ENCODE results near the gene ZSWIM9.

The ZSWIM9 gene

DNA sequence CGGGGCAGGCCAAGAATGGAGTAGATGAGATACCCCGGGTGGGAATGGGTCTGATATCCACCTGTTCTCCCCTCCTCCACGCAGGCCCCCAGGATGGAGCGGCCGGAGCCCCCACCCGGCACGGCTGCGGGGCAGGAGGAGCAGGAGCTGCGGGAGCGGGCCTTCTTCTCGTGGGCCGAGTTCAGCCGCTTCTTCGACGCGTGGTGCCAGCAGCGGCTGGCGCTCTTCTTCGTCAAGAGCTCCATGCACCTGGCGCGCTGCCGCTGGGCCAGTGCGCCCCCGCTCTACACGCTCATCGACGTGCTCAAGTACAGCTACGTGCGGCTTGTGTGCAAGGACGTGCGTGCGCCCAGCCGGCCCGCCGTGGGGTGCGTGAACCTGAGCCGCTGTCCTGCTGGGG, 1.2 kb downstream of the ZSWIM9 start:
- TF ChIP-seq, protein P1, sequence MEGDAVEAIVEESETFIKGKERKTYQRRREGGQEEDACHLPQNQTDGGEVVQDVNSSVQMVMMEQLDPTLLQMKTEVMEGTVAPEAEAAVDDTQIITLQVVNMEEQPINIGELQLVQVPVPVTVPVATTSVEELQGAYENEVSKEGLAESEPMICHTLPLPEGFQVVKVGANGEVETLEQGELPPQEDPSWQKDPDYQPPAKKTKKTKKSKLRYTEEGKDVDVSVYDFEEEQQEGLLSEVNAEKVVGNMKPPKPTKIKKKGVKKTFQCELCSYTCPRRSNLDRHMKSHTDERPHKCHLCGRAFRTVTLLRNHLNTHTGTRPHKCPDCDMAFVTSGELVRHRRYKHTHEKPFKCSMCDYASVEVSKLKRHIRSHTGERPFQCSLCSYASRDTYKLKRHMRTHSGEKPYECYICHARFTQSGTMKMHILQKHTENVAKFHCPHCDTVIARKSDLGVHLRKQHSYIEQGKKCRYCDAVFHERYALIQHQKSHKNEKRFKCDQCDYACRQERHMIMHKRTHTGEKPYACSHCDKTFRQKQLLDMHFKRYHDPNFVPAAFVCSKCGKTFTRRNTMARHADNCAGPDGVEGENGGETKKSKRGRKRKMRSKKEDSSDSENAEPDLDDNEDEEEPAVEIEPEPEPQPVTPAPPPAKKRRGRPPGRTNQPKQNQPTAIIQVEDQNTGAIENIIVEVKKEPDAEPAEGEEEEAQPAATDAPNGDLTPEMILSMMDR (IDR thresholded peaks at IDR 0.05; ENCODE audit: low read depth, low read length) = no peak
- H3K4me3 ChIP-seq (ENCODE audit: low read depth, low read length) = no peak overlapping the region

DNA sequence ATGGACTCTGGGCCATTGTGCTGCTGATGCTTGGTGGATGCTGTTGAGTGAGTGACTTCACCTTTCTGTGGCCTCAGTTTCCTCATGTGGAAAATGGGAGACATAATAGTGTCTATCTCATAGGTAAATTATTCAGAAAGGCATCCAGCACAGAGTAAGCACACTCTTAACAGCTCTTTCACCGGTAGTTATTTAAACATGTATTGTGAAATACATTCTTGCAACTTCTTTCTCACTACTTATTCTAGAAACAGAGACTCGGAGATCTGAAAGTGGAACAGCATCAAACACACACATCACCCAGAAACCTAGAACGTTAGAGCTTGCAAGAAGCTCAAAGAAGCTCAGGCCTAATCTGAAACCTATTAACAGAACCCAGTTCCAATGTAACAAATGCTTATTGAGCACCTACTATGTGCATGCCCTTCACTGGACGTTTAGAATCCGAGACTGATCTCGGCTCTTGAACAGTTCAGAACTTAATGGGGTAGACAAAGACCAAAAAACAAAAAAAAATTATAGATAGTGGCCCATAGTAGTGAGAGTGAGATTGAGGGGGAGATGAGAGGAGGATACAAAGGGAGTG, 4.1 kb downstream of the ZSWIM9 start:
- no peak overlapping the region for H3K4me3 ChIP-seq (ENCODE audit: low read depth, low read length)
- TF ChIP-seq, protein P1 (IDR thresholded peaks at IDR 0.05; ENCODE audit: low read depth, low read length) = no peak

DNA sequence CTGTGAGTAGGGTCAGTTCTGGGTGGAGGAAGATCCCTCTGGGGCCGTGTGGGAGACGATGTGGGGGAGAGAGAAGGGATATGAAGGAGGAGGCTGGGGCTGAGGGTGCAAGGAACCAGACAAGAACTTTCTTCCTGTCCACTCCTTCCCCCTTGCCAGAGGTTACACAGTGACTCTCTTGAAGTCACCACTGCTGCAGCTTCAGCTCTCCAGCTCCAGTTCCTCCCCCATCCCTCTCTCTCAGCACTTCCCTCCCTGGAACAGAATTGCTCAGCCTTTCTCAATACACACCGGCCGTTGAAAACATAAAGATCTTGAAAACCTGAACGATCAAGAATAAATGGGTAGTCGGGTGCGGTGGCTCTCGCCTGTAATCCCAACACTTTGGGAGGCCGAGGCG, 5.1 kb downstream of the ZSWIM9 start:
- H3K4me3 ChIP-seq (ENCODE audit: low read depth, low read length) = no peak overlapping the region
- TF ChIP-seq, protein P1 (IDR thresholded peaks at IDR 0.05; ENCODE audit: low read depth, low read length) = no peak

DNA sequence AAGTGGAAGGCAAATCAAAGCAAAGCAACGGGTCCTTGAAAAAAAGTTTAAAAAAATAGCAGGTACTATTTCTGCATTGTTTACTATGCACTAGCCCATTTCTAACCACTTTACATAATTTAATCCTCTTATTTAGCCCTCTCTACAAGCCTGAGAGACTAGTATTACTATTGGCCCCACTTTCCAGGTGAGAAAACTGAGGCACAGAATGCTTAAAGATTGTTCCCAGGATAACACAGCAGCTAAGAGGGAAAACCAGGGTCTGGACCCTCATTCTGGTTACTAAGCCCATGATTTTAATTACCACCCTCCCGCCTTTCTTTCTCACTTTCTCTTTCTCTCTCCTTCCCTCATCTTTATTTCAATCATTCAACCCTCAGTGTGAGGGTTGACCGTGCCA, 5.7 kb downstream of the ZSWIM9 start:
- H3K4me3 ChIP-seq (ENCODE audit: low read depth, low read length) = no peak overlapping the region
- TF ChIP-seq, protein P1 (IDR thresholded peaks at IDR 0.05; ENCODE audit: low read depth, low read length) = no peak

DNA sequence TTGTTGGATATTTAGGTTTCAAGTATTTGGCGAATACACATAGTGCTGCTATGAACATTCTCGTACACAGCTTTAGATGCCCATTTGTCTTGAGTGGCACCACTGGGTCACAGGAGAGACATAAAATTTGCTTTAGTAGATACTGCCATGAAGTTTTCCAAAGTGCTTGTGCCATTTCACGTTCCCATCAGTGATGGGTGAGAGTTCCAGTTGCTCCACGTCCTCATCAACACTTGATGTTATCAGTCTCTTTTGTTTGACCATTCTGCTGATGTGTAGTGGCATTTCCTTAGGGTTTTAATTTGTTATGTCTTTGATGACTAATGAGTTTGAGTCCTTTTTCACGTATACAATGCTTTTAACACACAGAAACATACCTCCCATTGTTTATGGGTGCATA, 11.0 kb downstream of the ZSWIM9 start:
- TF ChIP-seq, protein P1 (IDR thresholded peaks at IDR 0.05; ENCODE audit: low read depth, low read length) = no peak
- no peak overlapping the region for H3K4me3 ChIP-seq (ENCODE audit: low read depth, low read length)

DNA sequence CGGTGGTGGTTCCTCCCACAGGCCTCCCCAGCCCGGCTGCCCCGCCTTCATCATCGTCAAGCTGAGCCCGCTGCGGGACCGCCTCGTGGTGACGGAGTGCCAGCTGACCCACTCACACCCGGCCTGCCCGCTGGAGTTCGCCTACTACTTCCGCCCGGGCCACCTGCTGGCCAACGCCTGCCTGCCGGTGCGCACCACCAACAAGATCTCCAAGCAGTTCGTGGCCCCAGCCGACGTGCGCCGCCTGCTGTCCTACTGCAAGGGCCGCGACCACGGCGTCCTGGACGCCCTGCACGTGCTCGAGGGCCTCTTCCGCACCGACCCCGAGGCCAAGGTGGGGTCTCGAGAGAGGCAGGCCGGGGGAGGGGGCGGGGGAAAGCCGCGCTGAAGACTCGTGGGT, 12.0 kb downstream of the ZSWIM9 start:
- no peak overlapping the region for H3K4me3 ChIP-seq (ENCODE audit: low read depth, low read length)
- TF ChIP-seq, protein P1 (IDR thresholded peaks at IDR 0.05; ENCODE audit: low read depth, low read length) = no peak

DNA sequence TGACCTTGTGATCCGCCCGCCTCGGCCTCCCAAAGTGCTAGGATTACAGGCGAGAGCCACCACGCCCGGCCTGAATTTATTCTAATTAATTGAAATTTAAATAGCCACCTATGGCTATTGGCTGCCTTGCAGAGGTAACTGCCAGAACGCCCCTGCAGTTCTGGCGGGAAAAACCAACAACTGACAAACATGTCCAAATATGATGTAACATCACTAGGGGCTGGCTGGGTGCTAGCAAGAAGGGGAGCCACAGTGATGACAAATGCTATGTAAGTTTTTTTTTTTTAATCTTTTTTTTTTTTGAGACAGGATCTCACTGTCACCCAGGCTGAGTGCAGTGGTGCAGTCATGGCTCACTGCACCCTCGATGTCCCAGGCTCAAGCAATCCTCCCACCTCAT, 12.9 kb downstream of the ZSWIM9 start:
- no peak overlapping the region for H3K4me3 ChIP-seq (ENCODE audit: low read depth, low read length)
- TF ChIP-seq, protein P1 (IDR thresholded peaks at IDR 0.05; ENCODE audit: low read depth, low read length) = no peak
